22Rv1 (cell line): ENCODE data around the gene SLX4IP.

Source experiments
- CTCF ChIP-seq: fragments of 450-650 bp; IDR thresholded peaks from 2 replicates; pipeline ENCODE4 v1.5.1; 2017; ENCODE audit warnings: mild to moderate bottlenecking
- ZFX ChIP-seq: fragments of 450-650 bp; IDR thresholded peaks from 2 replicates; pipeline ENCODE4 v1.6.1; 2017; ENCODE audit warnings: antibody characterized with exemption, borderline replicate concordance

- TF ChIP-seq CTCF (no peak), ZFX (no peak)
These were observed 178.8 kb downstream of the SLX4IP start for GRCh38 chr20:10613911-10614310.
